GM18519 (cell line): Measurements from ENCODE around the gene LITAF.

ENCODE experiments used
- ATAC-seq: cut with Tn5 transposase; IDR thresholded peaks from one replicate; pipeline ENCODE4 v1.9.1; 2021; ENCODE audit warnings: mild to moderate bottlenecking, moderate library complexity; ENCODE audit not compliant: unreplicated experiment, low FRiP score

The LITAF gene

GRCh38 chr16:11586856-11587642 is at the start of gene LITAF:
LITAF (minus strand) TSS chr16:11586919; CDS start chr16:11556730, 30,189 bp downstream.
- no peak for ATAC-seq

- ATAC-seq = no peak
Observed at GRCh38 chr16:11636172-11636721, 49.5 kb upstream of the LITAF start.

- no peak for ATAC-seq
Observed at GRCh38 chr16:11635679-11636171, 49.0 kb upstream of the LITAF start.

- ATAC-seq = no peak
Observed at GRCh38 chr16:11635113-11635652, 48.5 kb upstream of the LITAF start.

GRCh38 chr16:11634312-11634711 is 47.6 kb upstream of the LITAF start:
- no peak for ATAC-seq

GRCh38 chr16:11633113-11633512 is 46.4 kb upstream of the LITAF start:
- no peak for ATAC-seq

- no peak for ATAC-seq
Observed at GRCh38 chr16:11632455-11632939, 45.8 kb upstream of the LITAF start.

- no peak for ATAC-seq
Observed at GRCh38 chr16:11631214-11631613, 44.5 kb upstream of the LITAF start.

- no peak for ATAC-seq
Observed at GRCh38 chr16:11630768-11631056, 44.0 kb upstream of the LITAF start.

- no peak for ATAC-seq
Observed at GRCh38 chr16:11630046-11630767, 43.5 kb upstream of the LITAF start.

GRCh38 chr16:11629071-11630030 is 42.6 kb upstream of the LITAF start:
- ATAC-seq = no peak

- ATAC-seq = no peak
Observed at GRCh38 chr16:11627822-11628457, 41.2 kb upstream of the LITAF start.

GRCh38 chr16:11627292-11627663 is 40.6 kb upstream of the LITAF start:
- no peak for ATAC-seq

GRCh38 chr16:11626657-11627291 is 40.1 kb upstream of the LITAF start:
- ATAC-seq = no peak

- ATAC-seq = no peak
Observed at GRCh38 chr16:11625769-11626168, 39.0 kb upstream of the LITAF start.

GRCh38 chr16:11624636-11625607 is 38.2 kb upstream of the LITAF start:
- no peak for ATAC-seq

GRCh38 chr16:11624205-11624604 is 37.5 kb upstream of the LITAF start:
- peak; percentile 66 for ATAC-seq
